HEK293T (cell line): Measurements from ENCODE around the gene HDAC11.

Source experiments
- ARNT ChIP-seq: fragments of 450-650 bp; IDR thresholded peaks from 2 replicates; pipeline ENCODE4 v1.6.1; 2017; ENCODE audit warnings: mild to moderate bottlenecking
- FOXA1 ChIP-seq: fragments of 450-650 bp; IDR thresholded peaks from 2 replicates; pipeline ENCODE4 v1.6.1; 2016; ENCODE audit warnings: mild to moderate bottlenecking
- FOXK2 ChIP-seq: fragments of 450-650 bp; IDR thresholded peaks from 2 replicates; pipeline ENCODE4 v1.6.1; 2016; ENCODE audit warnings: mild to moderate bottlenecking
- FOXM1 ChIP-seq: fragments of 450-650 bp; IDR thresholded peaks from 2 replicates; pipeline ENCODE4 v1.6.1; 2017; ENCODE audit warnings: mild to moderate bottlenecking, borderline replicate concordance
- HDGF ChIP-seq: fragments of 450-650 bp; IDR thresholded peaks from 2 replicates; pipeline ENCODE4 v1.6.1; 2017; ENCODE audit warnings: antibody characterized with exemption, borderline replicate concordance
- LEF1 ChIP-seq: fragments of 450-650 bp; IDR thresholded peaks from 2 replicates; pipeline ENCODE4 v1.6.1; 2017; ENCODE audit warnings: mild to moderate bottlenecking, borderline replicate concordance
- SP1 ChIP-seq: fragments of 450-650 bp; IDR thresholded peaks from 2 replicates; pipeline ENCODE4 v1.6.1; 2017
- SUZ12 ChIP-seq: fragments of 450-650 bp; IDR thresholded peaks from 2 replicates; pipeline ENCODE4 v1.6.1; 2016; ENCODE audit warnings: mild to moderate bottlenecking
- TARDBP ChIP-seq: fragments of 450-650 bp; IDR thresholded peaks from 2 replicates; pipeline ENCODE4 v1.6.1; 2016
- TF ChIP-seq, protein P1 (sequence below): fragments of 450-650 bp; IDR thresholded peaks from 2 replicates; pipeline ENCODE4 v1.6.1; 2016

DNA sequence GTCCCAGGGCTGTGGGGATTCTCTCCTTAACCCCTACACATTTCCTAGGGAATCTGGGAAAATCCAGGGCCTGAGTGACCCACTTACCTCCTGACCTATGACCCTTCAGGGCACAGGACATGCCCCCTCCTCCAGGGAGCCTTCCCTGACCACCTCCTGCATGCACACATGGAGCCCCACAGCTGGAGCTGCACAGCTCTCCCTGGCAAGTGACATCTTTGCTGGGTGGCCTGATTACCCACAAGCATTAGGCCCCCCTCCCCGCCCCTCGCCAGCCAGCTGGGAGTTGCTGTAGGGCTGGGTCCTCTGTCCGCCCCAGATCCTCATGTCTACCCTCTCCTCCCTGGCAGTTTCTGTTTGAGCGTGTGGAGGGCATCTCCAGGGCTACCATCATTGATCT, 21.4 kb downstream of the HDAC11 start:
- TF ChIP-seq FOXK2, result no peak
- no peak for TF ChIP-seq LEF1
- TF ChIP-seq SP1, result no peak
- TF ChIP-seq ARNT, result no peak
- TF ChIP-seq FOXM1, result no peak
- TF ChIP-seq TARDBP, result no peak
- TF ChIP-seq, protein P1, sequence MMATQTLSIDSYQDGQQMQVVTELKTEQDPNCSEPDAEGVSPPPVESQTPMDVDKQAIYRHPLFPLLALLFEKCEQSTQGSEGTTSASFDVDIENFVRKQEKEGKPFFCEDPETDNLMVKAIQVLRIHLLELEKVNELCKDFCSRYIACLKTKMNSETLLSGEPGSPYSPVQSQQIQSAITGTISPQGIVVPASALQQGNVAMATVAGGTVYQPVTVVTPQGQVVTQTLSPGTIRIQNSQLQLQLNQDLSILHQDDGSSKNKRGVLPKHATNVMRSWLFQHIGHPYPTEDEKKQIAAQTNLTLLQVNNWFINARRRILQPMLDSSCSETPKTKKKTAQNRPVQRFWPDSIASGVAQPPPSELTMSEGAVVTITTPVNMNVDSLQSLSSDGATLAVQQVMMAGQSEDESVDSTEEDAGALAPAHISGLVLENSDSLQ, result no peak
- TF ChIP-seq SUZ12, result no peak
- no peak for TF ChIP-seq FOXA1
- no peak for TF ChIP-seq HDGF
